HG02759 (cell line): Measurements from ENCODE around the gene ZNF790.

Source experiments
- ATAC-seq: cut with Tn5 transposase; IDR thresholded peaks from one replicate; pipeline ENCODE4 v1.9.1; 2021; ENCODE audit warnings: mild to moderate bottlenecking, moderate library complexity; ENCODE audit not compliant: unreplicated experiment

Gene ZNF790

DNA sequence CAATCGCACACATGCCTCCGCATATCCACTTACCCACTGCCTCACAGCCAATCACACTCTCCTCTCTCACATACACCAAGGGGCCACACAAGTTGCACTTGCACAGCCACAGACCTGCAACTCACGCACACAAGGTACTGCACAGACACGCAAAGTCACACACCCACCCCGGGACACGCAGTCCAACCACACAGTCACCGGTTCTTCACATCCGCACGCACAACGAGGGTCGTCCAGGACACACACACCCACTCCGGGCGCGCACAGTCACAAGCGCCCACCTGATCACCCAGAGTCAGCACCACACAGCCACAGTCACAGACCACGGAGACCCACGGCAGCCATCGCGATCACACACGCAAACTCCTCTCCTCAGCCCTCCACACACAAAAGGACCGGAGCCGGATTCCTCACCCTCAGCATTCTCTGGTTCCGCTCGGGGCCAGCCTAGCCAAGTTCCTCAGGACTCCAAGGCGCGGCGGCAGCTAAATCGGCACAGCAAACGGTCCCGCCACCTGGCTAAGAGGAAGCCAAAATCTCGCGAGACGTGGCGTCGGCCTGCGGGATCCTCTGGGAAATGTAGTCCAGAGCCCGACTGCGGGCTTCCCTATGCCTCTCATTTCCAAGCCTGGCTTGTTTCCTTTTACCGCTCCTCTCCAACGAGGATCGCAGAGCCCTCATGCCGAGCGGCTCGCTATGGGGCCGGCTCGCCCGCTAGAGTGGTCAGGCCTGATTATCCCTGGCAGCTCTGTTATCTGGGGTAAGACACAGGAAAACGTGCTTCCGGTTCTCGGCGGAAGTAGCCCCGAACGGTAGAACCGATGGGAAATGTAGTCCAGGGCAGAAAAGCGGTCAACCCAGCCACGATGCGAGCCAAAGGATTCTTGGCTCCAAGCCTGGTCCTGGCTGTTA, 65.6 kb downstream of the ZNF790 start, which contains the start of gene ZNF850:
TSS of gene ZNF850 (minus strand) at position 497 of the 912 bp plus-strand sequence. CDS start 10,201 bp downstream, outside the sequence.
- ATAC-seq: peak; percentile 96

DNA sequence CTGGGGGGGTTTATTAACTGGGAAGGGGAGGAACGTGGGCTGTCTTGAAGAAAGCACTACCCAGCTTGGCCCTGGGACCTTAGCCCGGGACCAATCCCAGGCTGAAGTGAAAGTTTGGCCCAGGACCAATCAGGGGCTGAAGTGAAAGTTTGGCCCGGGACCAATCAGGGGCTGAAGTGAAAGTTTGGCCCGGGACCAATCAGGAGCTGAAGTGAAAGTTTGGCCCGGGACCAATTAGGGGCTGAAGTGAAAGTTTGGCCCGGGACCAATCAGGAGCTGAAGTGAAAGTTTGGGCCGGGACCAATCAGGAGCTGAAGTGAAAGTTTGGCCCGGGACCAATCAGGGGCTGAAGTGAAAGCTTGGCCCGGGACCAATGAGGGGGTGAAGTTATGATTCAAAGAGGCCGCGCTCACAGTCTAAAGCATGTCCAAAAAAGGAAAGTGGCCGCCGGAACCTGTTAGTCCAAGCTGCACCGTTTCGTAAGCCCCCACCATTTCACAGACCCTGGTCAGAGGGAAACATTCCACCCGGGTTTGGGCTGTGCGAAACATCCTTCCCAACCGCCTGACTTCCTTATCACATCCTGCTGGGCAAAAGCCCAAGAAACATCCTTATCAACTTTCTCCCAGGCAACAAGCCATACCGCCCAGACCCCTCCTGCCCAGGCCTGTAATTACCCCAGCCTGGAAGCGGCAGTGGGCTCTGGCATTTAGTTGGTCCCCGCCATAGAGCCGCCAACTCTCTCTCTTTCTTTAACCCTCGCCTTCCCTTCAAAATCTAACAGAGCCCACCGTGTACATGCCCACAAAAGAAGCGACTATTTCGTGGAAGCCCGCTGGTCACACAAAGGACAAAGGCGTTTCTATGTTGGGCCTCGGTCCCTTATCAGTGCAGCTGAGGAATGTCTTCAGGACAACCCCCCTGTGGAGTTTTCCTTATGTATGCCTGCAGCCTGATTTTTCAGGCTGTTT, 66.6 kb downstream of the ZNF790 start:
- ATAC-seq: no peak
